ENCODE measurements around the gene C2orf49. TPM values are rescaled to one million over a fixed set of nuclear protein-coding genes. Genes with fewer than 3 reads are reported as not detected.

The C2orf49 gene
- total and polyA plus RNA-seq, 10 of the 15 experiments (the other 5 are each of a cell fraction or from before 2014, with no cell fraction given), result 7.2 to 24.2 (median 15.5) TPM

GRCh38 chr2:105381101-105381668 lies 43.8 kb downstream of the C2orf49 start:
- H3K27me3 ChIP-seq (replicated peaks in 1 of 2; ENCODE audit: control insufficient read depth in 2 of 2, insufficient read depth in 2 of 2, low read length in 1 of 2), result no peaks in the 10 kb centered on the region
- 64% methylated on average over 13 of the region's 14 CpGs for WGBS (ENCODE audit: insufficient coverage, insufficient replicate concordance, low lambda C conversion rate, missing lambda C conversion rate)
- BruUV-seq (replicated peaks), result no TSS peak
- no peaks in the 10 kb centered on the region for H3K36me3 ChIP-seq (ENCODE audit: control insufficient read depth in 2 of 2, insufficient read depth in 2 of 2, low read length in 1 of 2)
- ATAC-seq (no peak), FAIRE-seq (no peak), DNase-seq (ENCODE audit: low read depth, low spot score) (no peak)
- CTCF ChIA-PET, result no interaction called here
- no peak overlapping the region for H2AFZ ChIP-seq (ENCODE audit: control insufficient read depth, low read depth, low read length)
- RAD21 ChIA-PET (ENCODE audit: unreplicated experiment), result no interaction called here
- no peak overlapping the region for H3K9ac ChIP-seq (ENCODE audit: control insufficient read depth, insufficient read depth, low read length)
- no peak overlapping the region for H3K27ac ChIP-seq (ENCODE audit: control insufficient read depth, insufficient read depth)
- no peaks in the 10 kb centered on the region for H3K79me2 ChIP-seq (ENCODE audit: control insufficient read depth, insufficient read depth, low read length)
- no peak overlapping the region for H3K4me3 ChIP-seq
- SMC1A ChIA-PET (ENCODE audit: uncharacterized antibody, unreplicated experiment), result no interaction called here
- no peaks in the 10 kb centered on the region for H3K4me1 ChIP-seq (ENCODE audit: control insufficient read depth, insufficient read depth, low read length)
- TF ChIP-seq RCOR1 (conservative IDR thresholded peaks at IDR 0.05; ENCODE audit: low read depth, low read length), result no peak
- TF ChIP-seq NFYB (IDR thresholded peaks at IDR 0.05; ENCODE audit: insufficient read depth, low read depth, low read length), result no peak
- TF ChIP-seq, protein P1, sequence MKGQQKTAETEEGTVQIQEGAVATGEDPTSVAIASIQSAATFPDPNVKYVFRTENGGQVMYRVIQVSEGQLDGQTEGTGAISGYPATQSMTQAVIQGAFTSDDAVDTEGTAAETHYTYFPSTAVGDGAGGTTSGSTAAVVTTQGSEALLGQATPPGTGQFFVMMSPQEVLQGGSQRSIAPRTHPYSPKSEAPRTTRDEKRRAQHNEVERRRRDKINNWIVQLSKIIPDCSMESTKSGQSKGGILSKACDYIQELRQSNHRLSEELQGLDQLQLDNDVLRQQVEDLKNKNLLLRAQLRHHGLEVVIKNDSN (IDR thresholded peaks at IDR 0.05; ENCODE audit: borderline replicate concordance, extremely low read length, insufficient read depth, low read depth, low read length), result no peak
- TF ChIP-seq YY1 (IDR thresholded peaks at IDR 0.05; ENCODE audit: low read depth, low read length), result no peak
- TF ChIP-seq EZH2 (IDR thresholded peaks at IDR 0.05; ENCODE audit: borderline replicate concordance, control insufficient read depth, low read depth, low read length), result no peak
- TF ChIP-seq, protein P2, sequence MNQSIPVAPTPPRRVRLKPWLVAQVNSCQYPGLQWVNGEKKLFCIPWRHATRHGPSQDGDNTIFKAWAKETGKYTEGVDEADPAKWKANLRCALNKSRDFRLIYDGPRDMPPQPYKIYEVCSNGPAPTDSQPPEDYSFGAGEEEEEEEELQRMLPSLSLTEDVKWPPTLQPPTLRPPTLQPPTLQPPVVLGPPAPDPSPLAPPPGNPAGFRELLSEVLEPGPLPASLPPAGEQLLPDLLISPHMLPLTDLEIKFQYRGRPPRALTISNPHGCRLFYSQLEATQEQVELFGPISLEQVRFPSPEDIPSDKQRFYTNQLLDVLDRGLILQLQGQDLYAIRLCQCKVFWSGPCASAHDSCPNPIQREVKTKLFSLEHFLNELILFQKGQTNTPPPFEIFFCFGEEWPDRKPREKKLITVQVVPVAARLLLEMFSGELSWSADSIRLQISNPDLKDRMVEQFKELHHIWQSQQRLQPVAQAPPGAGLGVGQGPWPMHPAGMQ (IDR thresholded peaks at IDR 0.05; ENCODE audit: borderline replicate concordance), result no peak
- no peak for TF ChIP-seq CBFB (IDR thresholded peaks at IDR 0.05; ENCODE audit: low read depth)
- no peak for TF ChIP-seq TCF7 (IDR thresholded peaks at IDR 0.05; ENCODE audit: borderline replicate concordance)
- TF ChIP-seq, protein P3, sequence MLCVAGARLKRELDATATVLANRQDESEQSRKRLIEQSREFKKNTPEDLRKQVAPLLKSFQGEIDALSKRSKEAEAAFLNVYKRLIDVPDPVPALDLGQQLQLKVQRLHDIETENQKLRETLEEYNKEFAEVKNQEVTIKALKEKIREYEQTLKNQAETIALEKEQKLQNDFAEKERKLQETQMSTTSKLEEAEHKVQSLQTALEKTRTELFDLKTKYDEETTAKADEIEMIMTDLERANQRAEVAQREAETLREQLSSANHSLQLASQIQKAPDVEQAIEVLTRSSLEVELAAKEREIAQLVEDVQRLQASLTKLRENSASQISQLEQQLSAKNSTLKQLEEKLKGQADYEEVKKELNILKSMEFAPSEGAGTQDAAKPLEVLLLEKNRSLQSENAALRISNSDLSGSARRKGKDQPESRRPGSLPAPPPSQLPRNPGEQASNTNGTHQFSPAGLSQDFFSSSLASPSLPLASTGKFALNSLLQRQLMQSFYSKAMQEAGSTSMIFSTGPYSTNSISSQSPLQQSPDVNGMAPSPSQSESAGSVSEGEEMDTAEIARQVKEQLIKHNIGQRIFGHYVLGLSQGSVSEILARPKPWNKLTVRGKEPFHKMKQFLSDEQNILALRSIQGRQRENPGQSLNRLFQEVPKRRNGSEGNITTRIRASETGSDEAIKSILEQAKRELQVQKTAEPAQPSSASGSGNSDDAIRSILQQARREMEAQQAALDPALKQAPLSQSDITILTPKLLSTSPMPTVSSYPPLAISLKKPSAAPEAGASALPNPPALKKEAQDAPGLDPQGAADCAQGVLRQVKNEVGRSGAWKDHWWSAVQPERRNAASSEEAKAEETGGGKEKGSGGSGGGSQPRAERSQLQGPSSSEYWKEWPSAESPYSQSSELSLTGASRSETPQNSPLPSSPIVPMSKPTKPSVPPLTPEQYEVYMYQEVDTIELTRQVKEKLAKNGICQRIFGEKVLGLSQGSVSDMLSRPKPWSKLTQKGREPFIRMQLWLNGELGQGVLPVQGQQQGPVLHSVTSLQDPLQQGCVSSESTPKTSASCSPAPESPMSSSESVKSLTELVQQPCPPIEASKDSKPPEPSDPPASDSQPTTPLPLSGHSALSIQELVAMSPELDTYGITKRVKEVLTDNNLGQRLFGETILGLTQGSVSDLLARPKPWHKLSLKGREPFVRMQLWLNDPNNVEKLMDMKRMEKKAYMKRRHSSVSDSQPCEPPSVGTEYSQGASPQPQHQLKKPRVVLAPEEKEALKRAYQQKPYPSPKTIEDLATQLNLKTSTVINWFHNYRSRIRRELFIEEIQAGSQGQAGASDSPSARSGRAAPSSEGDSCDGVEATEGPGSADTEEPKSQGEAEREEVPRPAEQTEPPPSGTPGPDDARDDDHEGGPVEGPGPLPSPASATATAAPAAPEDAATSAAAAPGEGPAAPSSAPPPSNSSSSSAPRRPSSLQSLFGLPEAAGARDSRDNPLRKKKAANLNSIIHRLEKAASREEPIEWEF (IDR thresholded peaks at IDR 0.05; ENCODE audit: insufficient replicate concordance, low read depth, low read length), result no peak
- no peak for TF ChIP-seq RFX5 (IDR thresholded peaks at IDR 0.05; ENCODE audit: low read depth, low read length)
- TF ChIP-seq E4F1 (IDR thresholded peaks at IDR 0.05; ENCODE audit: borderline replicate concordance, partially characterized antibody), result no peak
- no peaks in the 10 kb centered on the region for H4K20me1 ChIP-seq (ENCODE audit: control insufficient read depth, insufficient read depth)
- intact Hi-C loops (cut with micrococcal nuclease; ENCODE audit: unreplicated experiment) (no loop called here), in situ Hi-C loops (cut with MboI) (no loop called here)
- POLR2A ChIA-PET, result no interaction called here
- H3K9me3 ChIP-seq (replicated peaks; ENCODE audit: control insufficient read depth, insufficient read depth, low read length), result no peaks in the 10 kb centered on the region
- no peak overlapping the region for H3K4me2 ChIP-seq (ENCODE audit: control insufficient read depth, insufficient read depth)

All from GM12878 (cell line).